IPS DF 4.7 (cell line): ENCODE data around the gene SFTPD.
"Not testable (repeated sequence)": the region's sequence is repeated elsewhere in the genome, so short reads cannot be mapped to it uniquely, and the experiment has no call there.

Source experiments
- DNase-seq: peaks from one replicate; pipeline ENCODE4 v3.0.0-alpha.2; 2013; ENCODE audit warnings: low spot score; ENCODE audit errors: extremely low read depth

Gene SFTPD

GRCh38 chr10:79948976-79949722 is at the start of gene SFTPD:
Gene SFTPD (minus strand): TSS chr10:79949105. CDS start chr10:79946659, 2,446 bp downstream.
- no peak for DNase-seq

GRCh38 chr10:79995979-79996634 is 47.2 kb upstream of the SFTPD start:
- no peak for DNase-seq

DNA sequence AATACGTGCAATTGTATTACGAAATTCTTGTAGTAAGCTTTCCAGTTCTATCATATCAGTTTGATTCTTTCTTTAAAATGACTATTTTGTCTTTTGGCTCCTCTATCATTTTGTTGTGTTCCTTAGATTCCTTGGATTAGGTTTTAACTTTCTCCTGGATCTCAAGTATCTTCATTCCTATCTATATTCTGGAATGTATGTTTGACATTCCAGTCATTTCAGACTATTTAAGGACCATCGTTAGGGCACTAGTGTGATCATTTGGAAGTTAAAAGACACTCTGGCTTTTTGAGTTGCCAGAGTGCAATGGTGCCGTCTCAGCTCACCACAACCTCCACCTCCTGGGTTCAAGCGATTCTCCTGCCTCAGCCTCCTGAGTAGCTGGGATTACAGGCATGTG is 45.7 kb upstream of the SFTPD start:
- DNase-seq: no peak

GRCh38 chr10:79988199-79988598 is 39.3 kb upstream of the SFTPD start:
- DNase-seq: not testable (repeated sequence)

GRCh38 chr10:79986661-79987060 is 37.8 kb upstream of the SFTPD start:
- not testable (repeated sequence) for DNase-seq

GRCh38 chr10:79985481-79986072 is 36.7 kb upstream of the SFTPD start:
- no peak for DNase-seq

GRCh38 chr10:79984851-79985250 is 35.9 kb upstream of the SFTPD start:
- DNase-seq: no peak

GRCh38 chr10:79983286-79983909 is 34.5 kb upstream of the SFTPD start:
- DNase-seq: no peak

GRCh38 chr10:79982861-79983260 is 34.0 kb upstream of the SFTPD start:
- no peak for DNase-seq

DNA sequence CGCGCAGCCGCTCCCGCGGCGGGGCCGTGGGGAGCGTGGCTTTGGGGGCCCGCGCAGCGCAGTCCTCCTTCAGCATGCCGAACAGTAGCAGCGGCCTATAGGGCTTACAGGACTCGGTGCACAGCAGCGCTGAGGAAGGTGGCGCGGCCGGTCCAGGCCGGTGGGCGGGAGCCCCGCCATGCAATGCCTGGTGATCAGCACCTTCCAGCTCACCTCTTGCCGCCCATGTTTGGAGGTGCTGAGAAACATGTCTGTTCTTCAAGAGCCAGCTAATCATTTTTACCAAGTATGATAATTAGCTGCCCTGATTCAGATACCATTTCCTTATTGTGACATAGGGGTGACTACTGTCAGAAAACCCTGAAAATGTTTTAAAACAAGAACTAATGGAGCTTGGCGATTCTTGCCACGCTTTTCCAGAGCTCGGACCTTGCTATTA is 33.5 kb upstream of the SFTPD start:
- no peak for DNase-seq

DNA sequence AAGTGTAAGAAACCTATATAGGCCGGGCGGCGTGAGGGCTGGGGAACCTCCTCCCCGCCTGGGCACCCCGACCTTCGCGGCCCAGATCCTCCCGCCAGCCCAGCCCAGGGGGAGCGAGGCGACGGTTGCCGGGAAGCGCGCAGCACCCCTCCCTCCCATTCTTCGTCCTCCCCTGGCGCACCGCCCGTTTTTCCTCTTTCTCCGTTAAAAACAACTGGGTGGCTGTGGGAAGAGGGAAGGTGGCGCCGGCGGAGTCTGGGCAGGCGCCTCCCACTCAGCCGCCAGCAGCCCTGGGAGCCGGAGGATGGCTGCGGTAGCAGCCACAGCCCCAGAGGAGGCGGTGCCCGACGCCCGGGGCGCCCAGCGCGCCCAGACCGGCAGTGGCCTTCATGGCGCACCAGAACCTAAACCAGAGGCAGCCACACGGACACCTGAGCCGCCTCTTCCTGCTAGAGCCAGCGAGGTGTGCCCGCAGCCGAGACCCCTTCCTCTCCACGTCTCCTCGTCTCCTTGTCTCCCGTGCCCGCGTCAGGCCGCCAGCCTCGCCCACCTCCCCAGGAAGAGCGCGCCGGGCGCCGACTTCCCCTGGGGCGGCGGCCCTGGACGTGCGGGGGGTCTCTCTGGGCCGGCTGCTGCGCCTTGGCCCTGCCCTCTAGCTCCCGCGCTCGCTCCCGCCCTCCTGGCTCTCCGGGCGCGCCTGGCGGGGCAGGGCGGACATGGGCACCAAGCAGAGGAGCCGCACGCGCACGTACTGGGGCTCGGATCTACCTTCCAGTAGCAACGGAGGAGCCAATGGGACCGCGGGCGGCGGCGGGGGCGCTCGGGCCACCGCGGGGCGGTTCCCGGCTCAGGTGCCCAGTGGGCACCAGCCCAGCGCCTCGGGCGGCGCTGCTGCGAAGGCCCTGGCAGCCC is 32.8 kb upstream of the SFTPD start:
- no peak for DNase-seq

GRCh38 chr10:79980711-79981110 is 31.8 kb upstream of the SFTPD start:
- DNase-seq: no peak

- DNase-seq: no peak
Observed at GRCh38 chr10:79979976-79980687, 31.2 kb upstream of the SFTPD start.

GRCh38 chr10:79979310-79979975 is 30.5 kb upstream of the SFTPD start:
- no peak for DNase-seq

DNA sequence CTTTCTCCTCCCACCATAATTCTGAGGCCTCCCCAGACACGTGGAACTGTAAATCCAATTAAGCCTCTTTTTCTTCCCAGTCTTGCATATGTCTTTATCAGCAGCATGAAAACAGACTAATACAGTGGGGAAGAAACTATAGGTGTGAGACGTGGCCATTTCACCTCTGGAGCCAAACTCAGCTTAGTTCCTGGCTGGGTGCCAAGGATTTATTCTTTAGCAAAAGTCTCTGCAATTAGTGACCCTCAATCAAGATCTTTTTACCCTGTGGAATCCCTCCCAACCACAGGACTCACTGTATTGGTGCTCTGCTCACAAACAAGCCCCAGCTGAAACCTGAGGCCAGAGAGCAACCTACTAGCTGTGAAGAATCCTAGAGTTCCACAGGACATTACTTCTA is 28.1 kb upstream of the SFTPD start:
- DNase-seq: no peak

GRCh38 chr10:79970062-79970461 is 21.2 kb upstream of the SFTPD start:
- DNase-seq: no peak

- no peak for DNase-seq
Observed at GRCh38 chr10:79947787-79948424, 999 bp downstream of the SFTPD start.

GRCh38 chr10:79947083-79947415 is 1.9 kb downstream of the SFTPD start:
- no peak for DNase-seq

- DNase-seq: no peak
Observed at GRCh38 chr10:79946271-79947082, 2.4 kb downstream of the SFTPD start.
